ENCODE data around the gene C16orf78. TPM values are rescaled to one million over a fixed set of nuclear protein-coding genes. Genes with fewer than 3 reads are reported as not detected.

C16orf78 gene
- total RNA-seq, 2 donors from 2014 or later: not detected

GRCh38 chr16:49378238-49378637 is 4.6 kb downstream of the C16orf78 start:
- DNase-seq (no peak), ATAC-seq (replicated peaks in 1 of 2) (no peak)
- Mint-ChIP-seq H3K9me3 (peaks cover 0 to 3% of the 10 kb centered on the region in 2 donors), H3K27me3 (ENCODE audit: low read depth) (no peaks in the 10 kb centered on the region), H3K36me3 (ENCODE audit: insufficient read depth in 2 of 2) (peaks cover 0 to 3% of the 10 kb centered on the region in 2 donors), H3K4me1 (ENCODE audit: low read depth) (no peaks in the 10 kb centered on the region), H3K27ac (no peak overlapping the region), H3K4me3 (no peak overlapping the region)

DNA sequence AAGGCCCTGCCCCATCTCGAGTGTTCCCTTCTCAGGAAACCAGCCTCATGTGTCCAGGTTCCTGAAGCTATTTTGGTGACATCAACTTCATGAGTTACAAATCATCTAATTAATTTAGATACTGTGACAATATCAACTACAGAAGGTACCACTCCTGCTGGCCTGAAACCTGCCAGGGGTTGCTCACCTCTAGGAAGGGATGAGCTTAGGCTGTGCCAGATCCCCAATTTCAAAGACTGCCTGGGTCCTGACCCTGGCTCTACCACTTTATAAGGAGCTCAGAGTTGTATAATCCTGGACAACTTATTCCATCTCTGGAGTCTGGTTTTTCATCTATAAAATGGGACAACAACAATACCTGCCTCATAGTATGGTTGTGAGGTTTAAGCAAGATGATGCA is 5.2 kb downstream of the C16orf78 start:
- ATAC-seq (replicated peaks in 1 of 2): no peak
- no peak overlapping the region for H3K27ac Mint-ChIP-seq
- H3K4me3 Mint-ChIP-seq: no peak overlapping the region

GRCh38 chr16:49382916-49383315 is 9.3 kb downstream of the C16orf78 start:
- H3K27me3 Mint-ChIP-seq (ENCODE audit: low read depth): no peaks in the 10 kb centered on the region
- no peak for DNase-seq
- H3K36me3 Mint-ChIP-seq (ENCODE audit: insufficient read depth in 2 of 2): peaks cover 0 to 4% of the 10 kb centered on the region in 2 donors
- no peak overlapping the region for H3K27ac Mint-ChIP-seq
- no peak for ATAC-seq (replicated peaks in 1 of 2)
- H3K4me3 Mint-ChIP-seq: no peak overlapping the region
- H3K4me1 Mint-ChIP-seq (ENCODE audit: low read depth): no peaks in the 10 kb centered on the region
- peaks cover 0 to 8% of the 10 kb centered on the region in 2 donors for H3K9me3 Mint-ChIP-seq

More for the DNA sequence above, 5.2 kb downstream of the C16orf78 start:
- no peak for DNase-seq
- Mint-ChIP-seq H3K36me3 (ENCODE audit: insufficient read depth in 2 of 2) (peaks cover 0 to 4% of the 10 kb centered on the region in 2 donors), H3K4me1 (ENCODE audit: low read depth) (no peaks in the 10 kb centered on the region), H3K9me3 (peaks cover 0 to 8% of the 10 kb centered on the region in 2 donors), H3K27me3 (ENCODE audit: low read depth) (no peaks in the 10 kb centered on the region)

- Mint-ChIP-seq H3K4me3 (no peak overlapping the region), H3K9me3 (no peaks in the 10 kb centered on the region), H3K4me1 (ENCODE audit: low read depth) (no peaks in the 10 kb centered on the region), H3K27me3 (ENCODE audit: low read depth) (peaks cover 5% of the 10 kb centered on the region), H3K27ac (no peak overlapping the region), H3K36me3 (ENCODE audit: insufficient read depth in 2 of 2) (no peaks in the 10 kb centered on the region)
- DNase-seq (no peak), ATAC-seq (replicated peaks in 1 of 2) (no peak)
These were observed 21.4 kb downstream of the C16orf78 start for GRCh38 chr16:49395021-49395420.

DNA sequence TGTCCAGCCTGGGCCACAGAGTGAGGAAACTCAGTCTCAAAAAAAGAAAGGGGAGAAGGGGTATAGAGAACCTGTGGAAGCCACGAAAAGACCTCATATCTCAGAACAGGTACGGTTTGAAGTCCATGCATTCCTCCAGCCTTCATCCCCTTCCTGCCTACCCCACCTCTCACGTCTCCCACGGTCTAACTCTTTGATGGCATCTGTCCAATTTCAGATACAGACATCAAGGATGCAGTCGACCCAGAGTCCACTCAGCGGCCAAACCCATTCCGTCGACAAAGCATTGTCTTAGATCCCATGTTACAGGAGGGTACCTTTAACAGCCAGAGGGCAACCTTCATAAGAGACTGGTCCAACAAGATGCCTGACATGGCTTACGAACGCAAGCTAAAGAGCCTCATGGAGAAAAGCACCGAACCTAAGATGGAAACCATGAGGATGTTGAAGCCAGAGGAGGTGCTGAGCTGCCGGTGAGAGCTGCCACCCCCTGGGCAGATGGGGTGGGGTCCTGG is 22.7 kb downstream of the C16orf78 start:
- ATAC-seq (replicated peaks in 1 of 2): no peak
- H3K27ac Mint-ChIP-seq: no peak overlapping the region

GRCh38 chr16:49398761-49399160 is 25.2 kb downstream of the C16orf78 start:
- Mint-ChIP-seq H3K4me1 (ENCODE audit: low read depth) (no peaks in the 10 kb centered on the region), H3K36me3 (ENCODE audit: insufficient read depth in 2 of 2) (peaks cover 2% of the 10 kb centered on the region in 2 donors), H3K4me3 (no peak overlapping the region), H3K27me3 (ENCODE audit: low read depth) (peaks cover 9% of the 10 kb centered on the region), H3K9me3 (peaks cover 4% of the 10 kb centered on the region in 2 donors), H3K27ac (no peak overlapping the region)
- DNase-seq (no peak), ATAC-seq (replicated peaks in 1 of 2) (no peak)

More for the DNA sequence above, 22.7 kb downstream of the C16orf78 start:
- Mint-ChIP-seq H3K36me3 (ENCODE audit: insufficient read depth in 2 of 2) (no peaks in the 10 kb centered on the region), H3K4me3 (no peak overlapping the region), H3K27me3 (ENCODE audit: low read depth) (peaks cover 5% of the 10 kb centered on the region), H3K9me3 (no peaks in the 10 kb centered on the region), H3K4me1 (ENCODE audit: low read depth) (no peaks in the 10 kb centered on the region)
- DNase-seq: no peak

DNA sequence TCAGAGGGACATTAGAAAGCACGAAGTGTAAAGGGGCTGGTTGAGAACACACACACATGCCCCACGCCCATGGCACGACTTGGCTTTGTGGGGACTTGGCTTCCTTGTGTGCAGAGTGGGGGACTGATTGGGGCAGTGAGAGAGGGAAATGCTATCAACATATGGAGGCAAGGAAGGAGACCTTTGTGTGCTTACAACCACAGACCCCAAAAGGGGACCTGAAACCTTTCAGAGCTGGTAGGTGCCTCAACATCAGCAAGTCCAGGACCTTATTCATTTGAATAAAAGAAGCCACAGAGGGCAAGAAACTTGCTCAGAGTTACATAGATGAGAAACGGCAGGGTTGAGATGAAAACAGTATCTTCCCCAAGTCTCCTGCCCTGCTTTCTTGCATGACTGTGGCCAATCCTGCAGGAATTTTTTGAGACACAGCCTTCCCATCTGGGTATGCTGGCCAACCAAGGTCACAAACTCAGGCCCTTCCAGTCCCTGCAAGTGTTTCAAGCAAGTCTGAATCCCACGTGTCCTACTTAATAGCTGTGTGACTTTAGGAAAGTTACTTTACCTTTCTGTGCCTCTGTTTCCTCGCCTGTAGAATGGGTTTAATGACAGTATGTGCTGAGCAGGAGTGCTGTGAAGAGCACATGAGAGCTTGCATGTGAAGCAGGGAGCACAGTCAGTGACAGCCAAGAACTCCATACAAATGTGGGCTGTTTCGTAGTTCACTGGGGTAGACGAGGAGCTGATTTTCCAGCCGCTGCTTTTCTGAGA is 26.2 kb downstream of the C16orf78 start:
- no peak overlapping the region for H3K4me3 Mint-ChIP-seq
- H3K27me3 Mint-ChIP-seq (ENCODE audit: low read depth): peaks cover 12% of the 10 kb centered on the region
- no peak overlapping the region for H3K27ac Mint-ChIP-seq

GRCh38 chr16:49400611-49401010 is 27.0 kb downstream of the C16orf78 start:
- Mint-ChIP-seq H3K9me3 (peaks cover 4 to 5% of the 10 kb centered on the region in 2 donors), H3K4me3 (no peak overlapping the region), H3K27me3 (ENCODE audit: low read depth) (peaks cover 9% of the 10 kb centered on the region), H3K27ac (no peak overlapping the region), H3K36me3 (ENCODE audit: insufficient read depth in 2 of 2) (peaks cover 2% of the 10 kb centered on the region in 2 donors), H3K4me1 (ENCODE audit: low read depth) (no peaks in the 10 kb centered on the region)
- no peak for ATAC-seq (replicated peaks in 1 of 2)
- DNase-seq: no peak

More for the DNA sequence above, 26.2 kb downstream of the C16orf78 start:
- H3K4me1 Mint-ChIP-seq (ENCODE audit: low read depth): no peaks in the 10 kb centered on the region
- H3K36me3 Mint-ChIP-seq (ENCODE audit: insufficient read depth in 2 of 2): peaks cover 2% of the 10 kb centered on the region in 2 donors
- DNase-seq: no peak
- H3K9me3 Mint-ChIP-seq: peaks cover 4 to 5% of the 10 kb centered on the region in 2 donors
- ATAC-seq (replicated peaks in 1 of 2): no peak

DNA sequence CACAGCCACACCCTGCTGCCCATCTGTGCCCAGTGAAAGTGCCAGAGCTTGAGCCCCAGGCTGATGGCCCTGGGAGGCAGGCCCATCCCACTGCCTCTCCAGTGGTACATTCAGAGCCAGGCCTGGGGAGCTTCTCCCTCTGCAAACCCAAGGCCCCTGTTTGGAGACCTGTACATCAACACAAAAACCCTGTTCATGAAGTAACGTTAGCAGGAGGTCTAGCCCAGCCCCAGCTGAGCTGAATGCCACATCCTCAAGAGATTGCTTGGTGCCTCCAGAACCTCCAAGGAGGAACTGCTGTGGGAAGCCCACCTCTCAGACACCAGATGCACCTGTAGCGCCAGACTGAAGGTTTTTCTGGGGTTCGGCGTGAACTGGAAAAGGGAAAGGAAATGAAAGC is 31.5 kb downstream of the C16orf78 start:
- DNase-seq (no peak), ATAC-seq (replicated peaks in 1 of 2) (no peak)
- H3K4me1 Mint-ChIP-seq (ENCODE audit: low read depth): no peaks in the 10 kb centered on the region
- peaks cover 4 to 5% of the 10 kb centered on the region in 2 donors for H3K9me3 Mint-ChIP-seq
- peaks cover 6% of the 10 kb centered on the region for H3K27me3 Mint-ChIP-seq (ENCODE audit: low read depth)
- H3K27ac Mint-ChIP-seq: no peak overlapping the region
- no peak overlapping the region for H3K4me3 Mint-ChIP-seq
- H3K36me3 Mint-ChIP-seq (ENCODE audit: insufficient read depth in 2 of 2): peaks cover 2% of the 10 kb centered on the region in 2 donors

DNA sequence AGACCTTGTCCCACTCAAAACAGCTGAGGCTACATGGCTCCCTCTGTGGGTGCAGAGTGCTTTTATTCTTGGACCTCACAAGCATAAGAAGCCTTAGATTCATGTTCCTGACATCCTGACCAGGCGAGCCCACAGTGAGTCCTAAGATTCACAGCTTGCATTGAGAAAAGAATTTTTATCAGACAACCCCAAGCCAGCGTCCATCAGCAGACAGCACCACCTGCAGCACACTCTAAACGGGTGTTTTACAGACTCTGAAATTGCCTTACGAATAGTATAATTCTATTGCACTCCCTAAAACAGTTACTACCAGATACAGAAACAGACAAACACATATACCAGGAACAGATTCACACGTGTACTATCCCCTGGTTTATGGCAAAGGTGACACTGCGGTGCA is 31.9 kb downstream of the C16orf78 start:
- no peak for ATAC-seq (replicated peaks in 1 of 2)
- peaks cover 4 to 5% of the 10 kb centered on the region in 2 donors for H3K9me3 Mint-ChIP-seq
- peaks cover 6% of the 10 kb centered on the region for H3K27me3 Mint-ChIP-seq (ENCODE audit: low read depth)

GRCh38 chr16:49407873-49408550 is 34.4 kb downstream of the C16orf78 start:
- H3K36me3 Mint-ChIP-seq (ENCODE audit: insufficient read depth in 2 of 2): no peaks in the 10 kb centered on the region
- H3K27me3 Mint-ChIP-seq (ENCODE audit: low read depth): peaks cover 6% of the 10 kb centered on the region
- H3K27ac Mint-ChIP-seq: no peak overlapping the region
- H3K4me3 Mint-ChIP-seq: no peak overlapping the region
- H3K9me3 Mint-ChIP-seq: peaks cover 1 to 5% of the 10 kb centered on the region in 2 donors
- no peaks in the 10 kb centered on the region for H3K4me1 Mint-ChIP-seq (ENCODE audit: low read depth)
- DNase-seq: peak; percentile 70 to 72
- peak; percentile 85 to 89 for ATAC-seq (replicated peaks in 1 of 2)

More for the DNA sequence above, 31.9 kb downstream of the C16orf78 start:
- no peak overlapping the region for H3K27ac Mint-ChIP-seq
- peaks cover 2% of the 10 kb centered on the region in 2 donors for H3K36me3 Mint-ChIP-seq (ENCODE audit: insufficient read depth in 2 of 2)
- H3K4me3 Mint-ChIP-seq: no peak overlapping the region
- DNase-seq: no peak
- no peaks in the 10 kb centered on the region for H3K4me1 Mint-ChIP-seq (ENCODE audit: low read depth)

GRCh38 chr16:49409121-49409520 is 35.5 kb downstream of the C16orf78 start:
- no peak overlapping the region for H3K27ac Mint-ChIP-seq
- DNase-seq (no peak), ATAC-seq (replicated peaks in 1 of 2) (no peak)
- H3K4me3 Mint-ChIP-seq: no peak overlapping the region
- H3K27me3 Mint-ChIP-seq (ENCODE audit: low read depth): no peaks in the 10 kb centered on the region
- H3K4me1 Mint-ChIP-seq (ENCODE audit: low read depth): no peaks in the 10 kb centered on the region
- H3K9me3 Mint-ChIP-seq: no peaks in the 10 kb centered on the region
- no peaks in the 10 kb centered on the region for H3K36me3 Mint-ChIP-seq (ENCODE audit: insufficient read depth in 2 of 2)

DNA sequence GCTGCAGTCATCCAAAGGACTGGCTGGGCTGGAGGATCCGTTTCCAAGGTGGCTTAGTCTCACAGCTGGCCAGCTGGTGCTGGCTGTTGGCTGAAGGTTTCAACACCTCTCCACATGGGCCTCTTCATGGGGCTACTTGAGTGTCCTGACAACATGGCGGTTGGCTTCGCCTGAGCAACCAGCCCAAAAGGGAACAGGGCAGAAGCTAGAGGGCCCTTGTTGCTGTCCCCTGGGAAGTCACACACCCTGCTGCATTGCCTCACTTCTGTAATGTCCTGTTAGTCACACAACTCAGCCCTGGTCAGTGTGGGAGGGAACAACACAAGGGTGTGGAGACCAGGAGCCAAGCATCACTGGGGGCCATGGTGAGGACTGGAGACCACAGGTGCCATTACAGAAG is 36.6 kb downstream of the C16orf78 start:
- no peaks in the 10 kb centered on the region for H3K4me1 Mint-ChIP-seq (ENCODE audit: low read depth)
- H3K4me3 Mint-ChIP-seq: no peak overlapping the region
- no peak for ATAC-seq (replicated peaks in 1 of 2)
- H3K36me3 Mint-ChIP-seq (ENCODE audit: insufficient read depth in 2 of 2): no peaks in the 10 kb centered on the region
- no peak for DNase-seq
- no peak overlapping the region for H3K27ac Mint-ChIP-seq
- no peaks in the 10 kb centered on the region for H3K9me3 Mint-ChIP-seq
- no peaks in the 10 kb centered on the region for H3K27me3 Mint-ChIP-seq (ENCODE audit: low read depth)

All from activated T-cell treated with anti-CD3 and anti-CD28 coated beads, Interleukin-2, amount 50 U/mL, for 72 hours (primary cell).